Hematopoietic multipotent progenitor cell treated with erythropoietin and hydrocortisone succinate and interleukin-3 and kit ligand, for 15 days (in vitro differentiated cells): Measurements from ENCODE around the gene NID1.

ENCODE experiments used
- DNase-seq: peaks from one replicate; pipeline ENCODE4 v3.0.0-alpha.2; 2015; ENCODE audit warnings: low spot score

Gene NID1

GRCh38 chr1:236063919-236064673 is 794 bp downstream of the NID1 start:
- no peak for DNase-seq

- DNase-seq = no peak
Measured at GRCh38 chr1:236063551-236063918, 1.4 kb downstream of the NID1 start.

- DNase-seq = no peak
Measured at GRCh38 chr1:236060286-236060685, 4.6 kb downstream of the NID1 start.

GRCh38 chr1:236059011-236059410 is 5.9 kb downstream of the NID1 start:
- no peak for DNase-seq

GRCh38 chr1:236058141-236058934 is 6.6 kb downstream of the NID1 start:
- no peak for DNase-seq

GRCh38 chr1:236057546-236057945 is 7.3 kb downstream of the NID1 start:
- DNase-seq = no peak

- no peak for DNase-seq
Measured at GRCh38 chr1:236052232-236052993, 12.5 kb downstream of the NID1 start.

- no peak for DNase-seq
Measured at GRCh38 chr1:236051242-236051791, 13.6 kb downstream of the NID1 start.

- no peak for DNase-seq
Measured at GRCh38 chr1:236045771-236046170, 19.1 kb downstream of the NID1 start.

- DNase-seq = no peak
Measured at GRCh38 chr1:236044341-236044740, 20.5 kb downstream of the NID1 start.

GRCh38 chr1:236041631-236042618 is 23.0 kb downstream of the NID1 start:
- no peak for DNase-seq

- DNase-seq = no peak
Measured at GRCh38 chr1:236039740-236040685, 24.9 kb downstream of the NID1 start.

- DNase-seq = no peak
Measured at GRCh38 chr1:236038034-236038433, 26.9 kb downstream of the NID1 start.

GRCh38 chr1:236035681-236036101 is 29.2 kb downstream of the NID1 start:
- DNase-seq = no peak

- no peak for DNase-seq
Measured at GRCh38 chr1:236033336-236033735, 31.6 kb downstream of the NID1 start.

- DNase-seq = no peak
Measured at GRCh38 chr1:236030534-236030933, 34.4 kb downstream of the NID1 start.

GRCh38 chr1:236029428-236029940 is 35.4 kb downstream of the NID1 start:
- no peak for DNase-seq

GRCh38 chr1:236027104-236027503 is 37.8 kb downstream of the NID1 start:
- no peak for DNase-seq

GRCh38 chr1:236025836-236026235 is 39.1 kb downstream of the NID1 start:
- no peak for DNase-seq

GRCh38 chr1:236024641-236025040 is 40.2 kb downstream of the NID1 start:
- no peak for DNase-seq
